AG09319 (cell line): ENCODE data around the gene HTR2B.
"Not testable (repeated sequence)": the region's sequence is repeated elsewhere in the genome, so short reads cannot be mapped to it uniquely, and the experiment has no call there.

Source experiments
- DNase-seq: peaks from one replicate; pipeline ENCODE4 v3.0.0-alpha.2; 2010; ENCODE audit warnings: low read depth; ENCODE audit errors: extremely low read depth
- CTCF ChIP-seq: IDR thresholded peaks from 2 replicates; pipeline ENCODE4 v1.5.1; 2011; ENCODE audit warnings: low read depth, mild to moderate bottlenecking, inconsistent platforms, low read length, moderate library complexity

Gene HTR2B

GRCh38 chr2:231152800-231153557, 28.1 kb upstream of the HTR2B start:
- no peak for TF ChIP-seq CTCF
- DNase-seq: no peak

GRCh38 chr2:231146665-231147064, 21.8 kb upstream of the HTR2B start:
- DNase-seq: no peak
- no peak for TF ChIP-seq CTCF

- no peak for DNase-seq
- no peak for TF ChIP-seq CTCF
Observed at GRCh38 chr2:231144896-231145295, 20.1 kb upstream of the HTR2B start.

- DNase-seq: not testable (repeated sequence)
Observed at GRCh38 chr2:231140808-231141207, 16.0 kb upstream of the HTR2B start.

GRCh38 chr2:231139796-231140195, 15.0 kb upstream of the HTR2B start:
- no peak for TF ChIP-seq CTCF
- DNase-seq: no peak

- DNase-seq: no peak
- TF ChIP-seq CTCF: no peak
Observed at GRCh38 chr2:231138699-231139098, 13.9 kb upstream of the HTR2B start.

- no peak for TF ChIP-seq CTCF
- DNase-seq: no peak
Observed at GRCh38 chr2:231134910-231135655, 10.2 kb upstream of the HTR2B start.
